Dendritic cell treated with granulocyte-macrophage colony-stimulating factor and Interleukin-4, amounts not matched to agents 40 ng/mL and 50 ng/mL, for 4 days (primary cell): Measurements from ENCODE around the gene CSF1R.
A peak's percentile ranks its signal among the peaks of the same experiment; 100 is the strongest.

Experiments
- H3K27ac Mint-ChIP-seq: one replicate; pipeline ENCODE4 v1.8.0; 2022; ENCODE audit warnings: mild to moderate bottlenecking, mixed read lengths
- H3K27me3 Mint-ChIP-seq: one replicate; pipeline ENCODE4 v1.8.0; 2022; ENCODE audit warnings: mild to moderate bottlenecking, mixed read lengths
- H3K36me3 Mint-ChIP-seq: one replicate; pipeline ENCODE4 v1.8.0; 2022; ENCODE audit warnings: low read depth, mixed read lengths
- H3K4me1 Mint-ChIP-seq: one replicate; pipeline ENCODE4 v1.8.0; 2022; ENCODE audit warnings: low read depth, mixed read lengths
- H3K4me3 Mint-ChIP-seq: one replicate; pipeline ENCODE4 v1.8.0; 2022; ENCODE audit warnings: mild to moderate bottlenecking, moderate library complexity, mixed read lengths
- H3K9me3 Mint-ChIP-seq: one replicate; pipeline ENCODE4 v1.8.0; 2022; ENCODE audit warnings: mixed read lengths
- intact Hi-C: fragments of 100-400 bp; cut with micrococcal nuclease; formaldehyde crosslinking; loops from one replicate; pipeline ENCODE4 v1.15.0; 2022

The CSF1R gene

DNA sequence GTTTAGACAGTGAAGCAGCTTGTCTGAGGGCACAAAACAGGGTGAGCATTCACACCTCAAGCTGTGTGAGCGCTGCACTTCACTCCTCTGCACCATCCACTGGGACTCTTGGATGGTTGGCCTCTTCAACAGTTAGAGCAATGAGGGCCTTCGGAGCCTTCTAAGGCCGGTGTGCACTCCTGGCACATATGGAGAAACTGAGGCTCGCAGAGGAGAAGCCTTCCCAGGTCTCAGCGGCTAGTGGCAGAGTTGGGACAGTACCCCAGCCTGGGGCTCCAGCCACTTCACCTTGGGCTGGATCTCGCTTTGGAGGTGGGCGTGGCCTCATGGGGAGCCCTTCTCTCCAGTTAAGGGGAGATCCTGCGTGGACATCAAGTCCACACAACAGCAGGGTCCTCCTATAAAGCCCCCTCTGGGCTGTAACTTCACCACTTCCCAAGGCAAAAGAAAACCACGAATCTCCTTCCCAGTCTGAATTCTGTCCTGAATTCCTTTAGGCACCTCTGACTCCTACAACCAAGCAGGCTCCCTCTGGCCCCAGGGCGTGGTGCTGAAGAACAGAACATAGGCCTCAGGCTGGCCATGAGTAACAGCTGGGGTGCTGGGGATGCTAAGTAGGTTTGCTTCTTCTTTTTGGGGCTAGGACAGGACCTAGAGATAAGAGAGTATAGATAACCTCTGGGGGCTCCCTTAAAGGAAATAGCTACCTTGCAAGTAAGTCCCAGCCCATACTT, 30.5 kb upstream of the CSF1R start:
- Mint-ChIP-seq H3K27ac (no peak overlapping the region), H3K4me3 (no peak overlapping the region), H3K27me3 (peaks cover 3% of the 10 kb centered on the region), H3K9me3 (no peaks in the 10 kb centered on the region), H3K4me1 (peaks cover 66% of the 10 kb centered on the region), H3K36me3 (no peaks in the 10 kb centered on the region)
- intact Hi-C loops: loop anchor here (5.0 kb wide), 1 partner anchor 65 kb away; no protein-coding TSS in a partner anchor

DNA sequence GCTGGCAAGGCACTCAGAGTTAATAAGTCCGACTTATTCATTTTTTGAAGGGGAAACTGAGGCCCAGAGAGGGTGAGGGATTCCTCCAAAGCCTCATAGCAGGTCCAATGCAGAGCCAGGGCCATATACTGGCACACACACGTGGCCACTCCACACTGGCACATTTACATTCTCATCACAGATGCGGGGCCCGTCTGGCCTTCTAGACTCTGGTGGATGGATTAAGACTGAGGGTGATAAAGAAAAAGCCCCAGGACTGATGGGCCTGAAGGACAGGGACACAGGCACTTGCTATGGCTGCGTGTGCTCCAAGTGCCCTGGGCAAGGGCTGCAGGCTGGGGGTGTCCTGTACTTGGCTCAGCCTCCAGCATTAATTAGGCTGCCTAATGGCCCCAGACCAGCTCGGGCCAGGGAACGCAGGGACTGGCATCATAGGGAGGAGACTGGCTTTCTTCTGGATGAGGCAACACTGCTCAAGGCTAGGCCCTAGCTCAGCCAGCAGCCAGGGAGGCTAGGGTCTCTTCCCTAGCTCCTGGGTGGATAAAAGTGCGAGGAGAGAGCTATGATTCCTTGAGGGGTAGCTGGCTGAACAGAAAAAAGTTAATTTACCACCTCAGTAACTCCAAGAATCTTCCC, 28.5 kb upstream of the CSF1R start:
- intact Hi-C loops: loop anchor here (5.0 kb wide), 1 partner anchor 63 kb away; no protein-coding TSS in a partner anchor
- H3K4me1 Mint-ChIP-seq: peaks cover 71% of the 10 kb centered on the region
- H3K9me3 Mint-ChIP-seq: no peaks in the 10 kb centered on the region
- H3K27me3 Mint-ChIP-seq: peaks cover 3% of the 10 kb centered on the region
- no peak overlapping the region for H3K4me3 Mint-ChIP-seq
- H3K36me3 Mint-ChIP-seq: no peaks in the 10 kb centered on the region
- no peak overlapping the region for H3K27ac Mint-ChIP-seq

GRCh38 chr5:150114102-150114641, 27.8 kb upstream of the CSF1R start:
- H3K27me3 Mint-ChIP-seq: peaks cover 3% of the 10 kb centered on the region
- intact Hi-C loops: no loop called here
- no peak overlapping the region for H3K27ac Mint-ChIP-seq
- no peaks in the 10 kb centered on the region for H3K9me3 Mint-ChIP-seq
- no peaks in the 10 kb centered on the region for H3K36me3 Mint-ChIP-seq
- H3K4me1 Mint-ChIP-seq: peaks cover 70% of the 10 kb centered on the region
- no peak overlapping the region for H3K4me3 Mint-ChIP-seq

DNA sequence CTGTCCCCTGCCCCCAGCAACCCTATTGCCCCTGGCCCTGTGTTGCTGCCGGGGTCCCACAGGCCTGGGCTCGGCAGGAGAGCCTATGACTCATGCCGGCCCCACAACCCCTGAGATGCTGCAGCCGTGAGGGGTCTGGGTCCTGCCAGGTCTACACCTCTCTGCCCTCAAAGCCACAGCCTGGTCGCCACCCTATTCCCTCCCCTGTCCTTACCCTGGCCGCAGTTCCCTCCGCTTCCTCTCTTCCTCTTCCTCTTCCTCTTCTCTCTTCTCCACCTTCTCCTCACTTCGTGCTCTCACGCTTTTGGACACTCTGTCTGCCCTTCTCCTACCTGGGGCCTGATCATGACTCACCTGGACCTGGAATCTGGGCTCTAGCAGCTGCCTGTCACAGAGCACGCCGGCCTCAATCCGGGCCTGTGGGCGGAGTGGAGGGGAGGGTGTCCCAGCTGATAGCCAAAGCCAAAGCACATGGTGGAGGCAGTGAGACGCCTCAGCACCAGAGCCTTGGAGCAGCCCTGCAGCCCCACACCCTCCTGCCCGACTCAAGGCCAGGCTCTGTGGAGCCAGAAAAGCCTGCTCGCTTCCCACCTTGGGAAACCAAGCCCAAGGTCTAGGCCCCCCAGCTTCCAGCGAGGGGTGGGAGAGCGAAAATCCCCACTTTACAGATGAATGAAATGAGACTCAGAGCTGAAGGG, 26.8 kb upstream of the CSF1R start:
- Mint-ChIP-seq H3K4me1 (peaks cover 71% of the 10 kb centered on the region), H3K36me3 (no peaks in the 10 kb centered on the region), H3K27me3 (peaks cover 3% of the 10 kb centered on the region), H3K9me3 (no peaks in the 10 kb centered on the region), H3K27ac (peak overlapping the region; percentile 36), H3K4me3 (no peak overlapping the region)
- intact Hi-C loops: no loop called here

DNA sequence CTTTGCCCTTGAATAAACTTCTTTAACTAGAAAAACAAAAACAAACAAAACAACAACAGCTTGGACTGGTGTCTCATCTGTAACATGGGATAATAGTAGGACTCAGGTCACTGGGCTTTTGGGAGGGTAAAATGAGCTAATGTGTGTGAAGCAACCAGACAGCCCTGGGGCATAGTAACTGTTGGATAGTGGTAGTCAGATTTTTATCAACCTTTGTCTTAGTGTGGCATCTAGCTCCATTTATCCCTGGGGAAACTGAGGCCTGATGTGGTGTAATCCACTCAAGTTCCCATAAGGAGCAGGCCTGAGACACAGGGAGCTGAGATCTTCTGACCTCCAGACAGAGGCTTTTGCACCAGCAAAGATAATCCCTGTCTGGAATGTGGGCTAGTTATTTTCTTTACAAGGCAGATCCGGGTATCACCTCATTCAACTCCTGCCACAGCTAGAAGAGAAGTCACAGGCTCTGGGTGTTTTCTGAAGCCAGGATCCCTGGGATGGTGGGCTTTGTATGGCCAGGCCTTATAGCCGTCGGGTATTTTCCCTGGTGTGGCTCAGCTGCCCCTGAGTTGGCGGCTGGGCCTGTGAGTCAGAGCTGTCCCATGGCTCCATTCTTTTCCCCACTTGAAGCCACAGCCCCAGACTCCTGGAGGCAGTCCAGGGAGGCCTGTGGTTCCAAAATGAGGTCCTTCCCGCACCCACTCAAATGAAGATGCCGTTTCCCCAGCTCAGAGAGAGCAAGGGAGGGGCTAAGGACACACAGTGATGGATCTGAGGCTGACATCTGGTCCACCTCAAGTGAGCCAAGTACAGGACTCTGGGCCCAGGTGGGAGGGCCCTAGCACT, 26.1 kb upstream of the CSF1R start:
- H3K27ac Mint-ChIP-seq: peak overlapping the region; percentile 36
- peaks cover 3% of the 10 kb centered on the region for H3K27me3 Mint-ChIP-seq
- H3K4me1 Mint-ChIP-seq: peaks cover 74% of the 10 kb centered on the region
- H3K9me3 Mint-ChIP-seq: no peaks in the 10 kb centered on the region
- no peak overlapping the region for H3K4me3 Mint-ChIP-seq
- no peaks in the 10 kb centered on the region for H3K36me3 Mint-ChIP-seq
- intact Hi-C loops: no loop called here

DNA sequence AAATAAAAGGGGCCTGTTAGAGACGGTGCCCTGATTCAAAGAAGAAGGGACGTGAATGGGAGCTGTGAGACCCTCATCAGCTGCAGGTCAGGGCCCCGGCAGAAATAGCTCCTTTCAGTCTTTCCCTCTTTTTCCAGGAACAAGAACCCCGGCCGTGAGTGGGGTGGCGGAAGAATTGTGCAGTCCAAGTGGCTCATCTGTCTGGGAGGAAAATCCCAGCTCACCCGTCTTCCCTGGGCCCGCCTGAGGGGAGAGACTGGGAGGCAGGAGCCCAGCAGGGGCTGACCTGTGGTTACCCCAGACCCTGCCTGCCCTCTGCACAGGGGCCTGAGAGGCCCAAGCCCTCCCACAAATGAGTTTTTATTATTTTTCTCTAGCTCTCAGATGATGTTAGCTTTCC, 24.8 kb upstream of the CSF1R start:
- Mint-ChIP-seq H3K27ac (no peak overlapping the region), H3K36me3 (no peaks in the 10 kb centered on the region), H3K4me3 (no peak overlapping the region), H3K9me3 (no peaks in the 10 kb centered on the region), H3K27me3 (peaks cover 3% of the 10 kb centered on the region), H3K4me1 (peaks cover 78% of the 10 kb centered on the region)
- intact Hi-C loops: no loop called here

- Mint-ChIP-seq H3K4me1 (peaks cover 76% of the 10 kb centered on the region), H3K36me3 (no peaks in the 10 kb centered on the region), H3K4me3 (no peak overlapping the region), H3K27ac (no peak overlapping the region), H3K27me3 (no peaks in the 10 kb centered on the region), H3K9me3 (no peaks in the 10 kb centered on the region)
- intact Hi-C loops: loop anchor here (5.0 kb wide), 1 partner anchor 38 kb away; no protein-coding TSS in a partner anchor
These were observed 23.6 kb upstream of the CSF1R start for GRCh38 chr5:150109921-150110320.

- no peaks in the 10 kb centered on the region for H3K27me3 Mint-ChIP-seq
- peaks cover 83% of the 10 kb centered on the region for H3K4me1 Mint-ChIP-seq
- H3K27ac Mint-ChIP-seq: peak overlapping the region; percentile 71
- no peaks in the 10 kb centered on the region for H3K9me3 Mint-ChIP-seq
- intact Hi-C loops: loop anchor here (5.0 kb wide), 1 partner anchor 37 kb away; no protein-coding TSS in a partner anchor
- no peak overlapping the region for H3K4me3 Mint-ChIP-seq
- H3K36me3 Mint-ChIP-seq: no peaks in the 10 kb centered on the region
These were observed 22.6 kb upstream of the CSF1R start for GRCh38 chr5:150108711-150109514.

DNA sequence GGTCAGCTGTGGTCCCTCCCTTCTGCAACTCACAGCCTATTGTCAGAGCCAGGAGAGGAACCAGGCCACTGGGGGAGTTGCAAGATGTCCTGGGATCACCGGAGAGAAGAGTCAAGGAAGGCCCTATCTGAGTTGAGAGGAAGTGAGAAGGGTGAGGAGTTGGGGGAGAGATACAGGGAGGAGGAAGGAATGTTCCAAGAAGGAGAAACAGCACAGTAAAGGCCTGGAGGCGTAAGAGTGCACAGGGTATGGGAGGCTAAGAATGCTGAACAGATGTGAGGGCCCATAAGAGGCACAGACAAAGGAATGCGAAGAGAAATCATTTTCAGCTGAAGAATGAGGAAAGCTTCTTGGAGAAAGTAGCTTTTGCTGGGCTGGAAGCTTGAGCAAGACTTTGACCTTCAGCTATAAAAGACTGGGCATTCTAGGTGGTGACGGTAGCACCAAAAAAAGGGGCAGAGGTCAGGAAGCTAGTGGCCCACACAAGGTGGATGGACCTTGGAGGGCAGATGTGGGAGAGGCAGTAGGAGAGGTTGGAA, 21.6 kb upstream of the CSF1R start:
- Mint-ChIP-seq H3K4me1 (peaks cover 83% of the 10 kb centered on the region), H3K27ac (peak overlapping the region; percentile 71), H3K36me3 (no peaks in the 10 kb centered on the region), H3K27me3 (no peaks in the 10 kb centered on the region), H3K4me3 (peak overlapping the region; percentile 0), H3K9me3 (no peaks in the 10 kb centered on the region)
- intact Hi-C loops: loop anchor here (5.0 kb wide), 1 partner anchor 36 kb away; no protein-coding TSS in a partner anchor

GRCh38 chr5:150106674-150107426, 20.5 kb upstream of the CSF1R start:
- Mint-ChIP-seq H3K4me3 (no peak overlapping the region), H3K27me3 (no peaks in the 10 kb centered on the region), H3K27ac (peak overlapping the region; percentile 71), H3K36me3 (no peaks in the 10 kb centered on the region), H3K4me1 (peaks cover 83% of the 10 kb centered on the region), H3K9me3 (no peaks in the 10 kb centered on the region)
- intact Hi-C loops: loop anchor here (5.0 kb wide), 1 partner anchor 35 kb away; no protein-coding TSS in a partner anchor

- Mint-ChIP-seq H3K27me3 (no peaks in the 10 kb centered on the region), H3K4me1 (peaks cover 84% of the 10 kb centered on the region), H3K27ac (peak overlapping the region; percentile 71), H3K9me3 (no peaks in the 10 kb centered on the region), H3K4me3 (no peak overlapping the region), H3K36me3 (no peaks in the 10 kb centered on the region)
- intact Hi-C loops: loop anchor here (5.0 kb wide), 1 partner anchor 34 kb away; no protein-coding TSS in a partner anchor
These were observed 19.7 kb upstream of the CSF1R start for GRCh38 chr5:150105928-150106615.
